ENCODE results near the gene SYNJ1.

The SYNJ1 gene

DNA sequence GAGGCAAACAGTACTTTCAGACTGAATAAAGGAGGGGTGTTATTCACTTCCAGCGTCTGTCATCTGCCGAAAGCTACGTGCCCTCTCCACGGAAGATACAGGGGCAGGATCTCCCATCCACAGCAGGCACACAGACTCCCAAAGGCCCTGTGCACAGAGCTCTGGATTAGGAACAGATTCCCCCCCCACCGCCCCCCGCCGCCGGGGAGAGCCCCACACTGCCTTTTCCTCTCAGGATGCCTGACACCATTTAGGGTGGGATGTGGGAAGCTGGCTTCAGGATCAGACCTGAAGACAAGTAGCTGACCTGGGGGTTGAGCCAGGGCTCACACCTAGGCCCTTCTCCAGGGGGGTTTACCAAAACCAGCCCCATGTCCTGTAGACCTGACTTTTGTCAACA is 134.1 kb downstream of the SYNJ1 start:
- no peak overlapping the region for H3K4me3 ChIP-seq (ENCODE audit: control insufficient read depth, low read depth, low read length)
- TF ChIP-seq, protein P1, sequence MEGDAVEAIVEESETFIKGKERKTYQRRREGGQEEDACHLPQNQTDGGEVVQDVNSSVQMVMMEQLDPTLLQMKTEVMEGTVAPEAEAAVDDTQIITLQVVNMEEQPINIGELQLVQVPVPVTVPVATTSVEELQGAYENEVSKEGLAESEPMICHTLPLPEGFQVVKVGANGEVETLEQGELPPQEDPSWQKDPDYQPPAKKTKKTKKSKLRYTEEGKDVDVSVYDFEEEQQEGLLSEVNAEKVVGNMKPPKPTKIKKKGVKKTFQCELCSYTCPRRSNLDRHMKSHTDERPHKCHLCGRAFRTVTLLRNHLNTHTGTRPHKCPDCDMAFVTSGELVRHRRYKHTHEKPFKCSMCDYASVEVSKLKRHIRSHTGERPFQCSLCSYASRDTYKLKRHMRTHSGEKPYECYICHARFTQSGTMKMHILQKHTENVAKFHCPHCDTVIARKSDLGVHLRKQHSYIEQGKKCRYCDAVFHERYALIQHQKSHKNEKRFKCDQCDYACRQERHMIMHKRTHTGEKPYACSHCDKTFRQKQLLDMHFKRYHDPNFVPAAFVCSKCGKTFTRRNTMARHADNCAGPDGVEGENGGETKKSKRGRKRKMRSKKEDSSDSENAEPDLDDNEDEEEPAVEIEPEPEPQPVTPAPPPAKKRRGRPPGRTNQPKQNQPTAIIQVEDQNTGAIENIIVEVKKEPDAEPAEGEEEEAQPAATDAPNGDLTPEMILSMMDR (conservative IDR thresholded peaks at IDR 0.05; ENCODE audit: control insufficient read depth, insufficient read depth, low read depth, low read length), result no peak
- no peak for DNase-seq (ENCODE audit: low read depth)

DNA sequence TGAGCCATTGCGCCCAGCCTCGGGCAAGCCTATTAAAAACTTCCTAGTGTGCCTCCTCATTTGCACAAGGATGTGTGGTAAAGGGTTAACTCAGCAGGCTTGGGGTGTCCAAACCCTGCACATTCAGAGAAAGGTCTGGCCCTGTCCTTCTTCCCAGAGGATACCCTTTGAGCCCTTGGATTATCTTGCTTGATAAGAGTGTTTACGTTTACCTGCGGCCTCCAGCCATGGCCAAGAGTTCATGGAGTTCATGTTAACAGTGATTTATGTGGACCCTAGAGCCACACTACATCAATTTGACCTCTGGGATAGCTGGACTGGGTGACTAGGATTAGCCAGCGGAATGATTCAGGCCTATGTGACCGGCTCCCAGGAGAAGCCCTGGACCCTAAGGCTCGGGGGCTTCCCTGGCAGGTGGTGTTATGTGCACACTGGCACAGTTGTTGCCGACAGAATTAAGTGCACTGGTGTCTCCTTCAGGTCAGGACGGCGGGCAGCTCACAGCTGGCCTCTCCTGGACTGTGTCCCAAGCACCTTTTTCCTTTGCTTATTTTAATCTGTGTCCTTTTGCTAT is 134.8 kb downstream of the SYNJ1 start:
- TF ChIP-seq, protein P1 (conservative IDR thresholded peaks at IDR 0.05; ENCODE audit: control insufficient read depth, insufficient read depth, low read depth, low read length), result no peak
- DNase-seq (ENCODE audit: low read depth), result no peak
- no peak overlapping the region for H3K4me3 ChIP-seq (ENCODE audit: control insufficient read depth, low read depth, low read length)

DNA sequence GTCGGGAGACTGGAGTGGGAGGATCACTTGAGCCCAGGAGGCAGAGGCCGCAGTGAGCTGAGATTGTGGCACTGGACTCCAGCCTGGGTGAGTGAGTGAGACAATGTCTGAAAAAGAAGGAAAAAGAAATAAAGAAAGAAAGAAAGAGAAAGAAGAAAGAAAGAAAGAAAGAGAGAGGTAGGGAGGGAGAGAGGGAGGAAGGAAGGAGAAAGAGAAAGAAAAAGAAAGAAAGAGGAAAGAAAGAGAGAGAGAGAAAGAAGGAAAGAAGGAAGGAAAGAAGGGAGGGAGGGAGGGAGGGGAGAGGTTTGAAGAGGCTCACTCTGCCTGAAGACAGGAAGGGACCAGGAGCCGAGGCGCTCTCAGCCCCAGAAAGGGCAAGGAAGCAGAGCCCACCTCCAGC is 137.7 kb downstream of the SYNJ1 start:
- no peak overlapping the region for H3K4me3 ChIP-seq (ENCODE audit: control insufficient read depth, low read depth, low read length)
- DNase-seq (ENCODE audit: low read depth), result no peak
- TF ChIP-seq, protein P1 (conservative IDR thresholded peaks at IDR 0.05; ENCODE audit: control insufficient read depth, insufficient read depth, low read depth, low read length), result no peak

DNA sequence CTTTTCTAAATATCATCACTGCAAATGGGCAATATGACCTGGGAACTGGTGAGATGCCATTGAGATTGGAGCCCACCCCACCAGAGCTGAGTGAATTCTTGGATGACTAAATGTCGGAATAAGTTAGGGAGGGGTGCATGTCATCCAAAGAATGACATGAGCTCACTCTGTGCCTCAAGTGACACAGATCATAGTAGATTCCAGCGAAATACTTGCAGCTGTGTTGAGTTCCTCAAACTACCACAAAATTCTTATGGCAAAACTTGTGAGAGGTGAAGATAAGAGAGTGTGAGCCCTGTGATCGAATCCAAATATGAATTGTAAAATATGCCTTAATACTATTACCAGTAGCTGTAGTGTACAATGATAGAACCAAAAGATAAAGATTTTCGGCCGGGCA is 140.2 kb downstream of the SYNJ1 start:
- TF ChIP-seq, protein P1 (conservative IDR thresholded peaks at IDR 0.05; ENCODE audit: control insufficient read depth, insufficient read depth, low read depth, low read length), result no peak
- DNase-seq (ENCODE audit: low read depth), result no peak
- H3K4me3 ChIP-seq (ENCODE audit: control insufficient read depth, low read depth, low read length), result no peak overlapping the region

DNA sequence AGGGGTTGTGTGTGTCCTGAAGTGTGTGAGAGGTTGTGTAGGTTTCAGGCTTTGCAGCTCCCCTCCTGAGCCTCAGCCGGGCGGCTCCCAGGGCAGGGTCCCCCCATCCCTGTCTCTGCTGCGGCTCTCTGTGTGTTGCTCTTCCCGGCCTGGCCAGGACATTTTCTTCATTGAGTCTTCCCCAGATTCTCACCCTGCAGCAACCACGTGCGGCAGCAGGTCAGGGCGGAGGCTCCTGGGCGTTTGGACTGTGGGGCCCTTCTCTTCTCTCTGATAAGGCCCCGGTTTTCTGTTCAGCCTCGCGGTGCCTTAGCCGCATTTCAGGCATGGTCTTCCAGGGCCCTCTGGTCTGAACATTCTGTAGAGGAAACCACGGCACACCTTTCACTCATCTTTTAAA is 140.7 kb downstream of the SYNJ1 start:
- H3K4me3 ChIP-seq (ENCODE audit: control insufficient read depth, low read depth, low read length), result no peak overlapping the region
- no peak for DNase-seq (ENCODE audit: low read depth)
- TF ChIP-seq, protein P1 (conservative IDR thresholded peaks at IDR 0.05; ENCODE audit: control insufficient read depth, insufficient read depth, low read depth, low read length), result no peak

DNA sequence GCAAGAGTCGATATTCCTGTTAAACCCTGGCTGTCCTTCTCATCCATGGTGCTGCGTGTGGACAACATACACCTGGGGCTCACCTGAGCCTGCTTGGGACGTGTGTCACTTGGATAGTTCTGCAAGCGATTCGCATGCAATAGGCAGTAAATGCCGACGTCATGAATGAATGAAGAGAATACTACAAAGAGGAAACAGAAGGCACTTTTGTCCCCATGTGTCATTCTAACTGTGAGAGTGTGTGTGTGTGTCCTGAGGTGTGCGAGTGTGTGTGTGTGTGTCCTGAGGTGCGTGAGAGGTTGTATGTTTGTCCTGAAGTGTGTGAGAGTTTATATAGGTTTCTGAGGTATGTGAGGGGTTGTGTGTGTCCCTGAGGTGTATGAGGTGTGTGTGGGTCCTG is 141.8 kb downstream of the SYNJ1 start:
- no peak overlapping the region for H3K4me3 ChIP-seq (ENCODE audit: control insufficient read depth, low read depth, low read length)
- TF ChIP-seq, protein P1 (conservative IDR thresholded peaks at IDR 0.05; ENCODE audit: control insufficient read depth, insufficient read depth, low read depth, low read length), result no peak
- no peak for DNase-seq (ENCODE audit: low read depth)

Measured in fibroblast of mammary gland (primary cell).